H1 (cell line): Measurements from ENCODE around the gene GLTP. TPM values are rescaled to one million over a fixed set of nuclear protein-coding genes. Genes with fewer than 3 reads are reported as not detected.

ENCODE experiments used
- CEBPB ChIP-seq: IDR thresholded peaks from 2 replicates; pipeline ENCODE4 v1.6.1; 2012; ENCODE audit warnings: low read depth, low read length
- CREB1 ChIP-seq: IDR thresholded peaks from 2 replicates; pipeline ENCODE4 v1.6.1; 2012; ENCODE audit warnings: inconsistent platforms
- PHF8 ChIP-seq: fragments of 200-600 bp; sonication (generic); conservative IDR thresholded peaks from 2 replicates; pipeline ENCODE4 v1.7.1; 2012; ENCODE audit warnings: low read depth, mild to moderate bottlenecking, inconsistent platforms, low read length, moderate library complexity
- SRF ChIP-seq: IDR thresholded peaks from 2 replicates; pipeline ENCODE4 v1.6.1; 2011; ENCODE audit warnings: mild to moderate bottlenecking, low read depth, low read length, moderate library complexity
- SUZ12 ChIP-seq: fragments of 200-600 bp; sonication (generic); IDR thresholded peaks from 2 replicates; pipeline ENCODE4 v1.6.1; 2012; ENCODE audit warnings: mild to moderate bottlenecking, inconsistent platforms, low read length, moderate library complexity, mixed read lengths
- TAF1 ChIP-seq: IDR thresholded peaks from 2 replicates; pipeline ENCODE4 v1.6.1; 2011; ENCODE audit warnings: mild to moderate bottlenecking, low read depth, low read length
- ZNF274 ChIP-seq: IDR thresholded peaks from 2 replicates; pipeline ENCODE4 v1.7.0; 2012; ENCODE audit warnings: low read length, borderline replicate concordance; ENCODE audit errors: extremely low read depth
- polyA plus RNA-seq, 7 experiments: library from polyadenylated mRNA; depleted of rRNA in 3 of 7; stranded (reverse) in 5 of 7; unstranded in 2 of 7; fragments of >200 nt in 5 of 7; fragments of 200-250 nt in 2 of 7; gene quantifications; 1 replicate in 5 of 7; 2 replicates in 1 of 7; 4 replicates in 1 of 7; pipeline versions ENCODE4 v1.2.1 to v1.2.3, GENCODE V29; 2011 to 2013; ENCODE audit warnings: missing spikeins in 2 of 7, mixed read lengths in 2 of 7
- total RNA-seq: library from RNA; stranded (reverse); fragmentation: NEBNext Ultra II Directional; extraction: Animal tissue kit (Norgen Biotek cat#: 25700); gene quantifications from 2 replicates; pipeline ENCODE4 v1.2.1, GENCODE V29; 2021

The GLTP gene
- total and polyA plus RNA-seq, 2 of the 8 experiments (the other 6 are each of a cell fraction or from before 2014, with no cell fraction given) = 9.8 to 26.1 TPM

DNA sequence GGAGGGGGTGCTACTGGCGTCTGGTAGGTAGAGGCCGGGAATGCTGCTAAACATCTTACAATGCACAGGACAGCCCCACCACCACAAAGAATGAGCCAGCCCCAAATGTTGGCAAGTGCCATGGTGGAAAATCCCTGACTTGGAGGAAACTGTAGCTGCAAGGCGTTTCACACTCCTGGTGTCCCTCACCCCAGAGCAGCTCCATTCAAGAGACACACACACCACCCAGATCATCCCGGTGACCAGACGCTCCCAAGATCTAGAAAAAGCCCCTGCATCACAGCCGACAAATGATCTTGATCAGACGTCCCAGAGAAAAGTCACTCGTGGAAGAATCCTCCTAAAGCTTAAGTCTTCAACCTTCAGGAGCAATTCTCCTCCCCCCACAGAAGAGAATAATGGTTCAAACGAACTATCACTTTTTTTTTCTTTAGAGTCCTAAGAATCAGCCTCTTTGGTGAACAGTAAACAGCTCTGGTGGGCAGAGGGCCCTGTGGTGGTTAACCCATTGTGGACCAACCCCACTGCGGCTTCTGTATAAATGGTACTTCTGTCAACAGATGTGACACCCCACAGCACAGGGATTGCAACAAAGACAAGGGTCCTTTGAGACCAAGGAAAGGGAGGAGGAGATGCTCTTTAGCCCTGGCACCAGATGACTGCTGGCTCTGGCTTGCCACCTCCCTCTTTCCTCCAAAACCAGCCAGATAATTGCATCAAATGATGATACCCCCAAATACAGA is 2.7 kb downstream of the GLTP start (continued):
- no peak for TF ChIP-seq TAF1
- no peak for TF ChIP-seq CREB1
- no peak for TF ChIP-seq SRF
- TF ChIP-seq PHF8 = no peak
- TF ChIP-seq CEBPB = no peak
- TF ChIP-seq ZNF274 = no peak
- TF ChIP-seq SUZ12 = no peak
